ENCODE results near the gene CYP19A1.
"Not testable (repeated sequence)": the region's sequence is repeated elsewhere in the genome, so short reads cannot be mapped to it uniquely, and the experiment has no call there.

The CYP19A1 gene

GRCh38 chr15:51212909-51213308 is 125.5 kb downstream of the CYP19A1 start:
- DNase-seq (ENCODE audit: low read depth in 2 of 2) = no peak

GRCh38 chr15:51212239-51212638 is 126.2 kb downstream of the CYP19A1 start:
- no peak for DNase-seq (ENCODE audit: low read depth in 2 of 2)

- DNase-seq (ENCODE audit: low read depth in 2 of 2) = no peak
Measured at GRCh38 chr15:51205050-51205975, 133.1 kb downstream of the CYP19A1 start.

- DNase-seq (ENCODE audit: low read depth in 2 of 2) = no peak
Measured at GRCh38 chr15:51203797-51204196, 134.6 kb downstream of the CYP19A1 start.

GRCh38 chr15:51202783-51203182 is 135.6 kb downstream of the CYP19A1 start:
- no peak for DNase-seq (ENCODE audit: low read depth in 2 of 2)

GRCh38 chr15:51201581-51201980 is 136.8 kb downstream of the CYP19A1 start:
- no peak for DNase-seq (ENCODE audit: low read depth in 2 of 2)

- no peak for DNase-seq (ENCODE audit: low read depth in 2 of 2)
Measured at GRCh38 chr15:51200792-51201191, 137.6 kb downstream of the CYP19A1 start.

- no peak for DNase-seq (ENCODE audit: low read depth in 2 of 2)
Measured at GRCh38 chr15:51199541-51199940, 138.9 kb downstream of the CYP19A1 start.

- DNase-seq (ENCODE audit: low read depth in 2 of 2) = no peak
Measured at GRCh38 chr15:51198701-51199232, 139.6 kb downstream of the CYP19A1 start.

GRCh38 chr15:51195459-51195858 is 142.9 kb downstream of the CYP19A1 start:
- DNase-seq (ENCODE audit: low read depth in 2 of 2) = no peak

- DNase-seq (ENCODE audit: low read depth in 2 of 2) = no peak
Measured at GRCh38 chr15:51193979-51194378, 144.4 kb downstream of the CYP19A1 start.

- no peak for DNase-seq (ENCODE audit: low read depth in 2 of 2)
Measured at GRCh38 chr15:51193526-51193925, 144.9 kb downstream of the CYP19A1 start.

GRCh38 chr15:51192521-51193280 is 145.7 kb downstream of the CYP19A1 start:
- DNase-seq (ENCODE audit: low read depth in 2 of 2) = peak; percentile 39 to 49

- DNase-seq (ENCODE audit: low read depth in 2 of 2) = no peak
Measured at GRCh38 chr15:51191766-51192165, 146.6 kb downstream of the CYP19A1 start.

GRCh38 chr15:51191072-51191670 is 147.2 kb downstream of the CYP19A1 start:
- no peak for DNase-seq (ENCODE audit: low read depth in 2 of 2)

- DNase-seq (ENCODE audit: low read depth in 2 of 2) = no peak
Measured at GRCh38 chr15:51190424-51191068, 147.8 kb downstream of the CYP19A1 start.

- no peak for DNase-seq (ENCODE audit: low read depth in 2 of 2)
Measured at GRCh38 chr15:51189669-51190385, 148.6 kb downstream of the CYP19A1 start.

- not testable (repeated sequence) for DNase-seq (ENCODE audit: low read depth in 2 of 2)
Measured at GRCh38 chr15:51188791-51189190, 149.6 kb downstream of the CYP19A1 start.

- no peak for DNase-seq (ENCODE audit: low read depth in 2 of 2)
Measured at GRCh38 chr15:51186891-51187290, 151.5 kb downstream of the CYP19A1 start.

GRCh38 chr15:51186181-51186705 is 152.2 kb downstream of the CYP19A1 start:
- no peak for DNase-seq (ENCODE audit: low read depth in 2 of 2)

Data from stimulated activated CD8-positive, alpha-beta memory T cell treated with anti-CD3 and anti-CD28 coated beads, Interleukin-7, amount 100 ng/mL, for 1 hour (primary cell).